Limb (tissue), 2 donors: ENCODE results near the gene SLC7A14.

Experiments used
- DNase-seq, 2 donors: peaks; one replicate each; pipeline ENCODE4 v3.0.0-alpha.2; 2016; ENCODE audit errors: extremely low spot score in 2 of 2

SLC7A14 gene

GRCh38 chr3:170585937-170586310, at the start of gene SLC7A14:
TSS of gene SLC7A14 (minus strand) at chr3:170586075. CDS start at chr3:170526936, 59,139 bp downstream.
- DNase-seq, result no peak

GRCh38 chr3:170635385-170635735, 49.5 kb upstream of the SLC7A14 start:
- DNase-seq, result no peak

- DNase-seq, result no peak
Observed at GRCh38 chr3:170634663-170635384, 48.9 kb upstream of the SLC7A14 start.

GRCh38 chr3:170633573-170633972, 47.7 kb upstream of the SLC7A14 start:
- DNase-seq, result no peak

- DNase-seq, result no peak
Observed at GRCh38 chr3:170632780-170633179, 46.9 kb upstream of the SLC7A14 start.

GRCh38 chr3:170631755-170632488, 46.0 kb upstream of the SLC7A14 start:
- no peak for DNase-seq

- no peak for DNase-seq
Observed at GRCh38 chr3:170623524-170623923, 37.6 kb upstream of the SLC7A14 start.

GRCh38 chr3:170622369-170623159, 36.7 kb upstream of the SLC7A14 start:
- peak; percentile 56 to 60 for DNase-seq

GRCh38 chr3:170621256-170621655, 35.4 kb upstream of the SLC7A14 start:
- DNase-seq, result no peak

GRCh38 chr3:170614214-170614966, 28.5 kb upstream of the SLC7A14 start:
- no peak for DNase-seq

- no peak for DNase-seq
Observed at GRCh38 chr3:170611751-170612150, 25.9 kb upstream of the SLC7A14 start.

- DNase-seq, result no peak
Observed at GRCh38 chr3:170610321-170610884, 24.5 kb upstream of the SLC7A14 start.

- DNase-seq, result no peak
Observed at GRCh38 chr3:170608475-170608874, 22.6 kb upstream of the SLC7A14 start.

GRCh38 chr3:170606675-170607074, 20.8 kb upstream of the SLC7A14 start:
- DNase-seq, result no peak

GRCh38 chr3:170605490-170605889, 19.6 kb upstream of the SLC7A14 start:
- no peak for DNase-seq

GRCh38 chr3:170603770-170604510, 18.1 kb upstream of the SLC7A14 start:
- DNase-seq, result no peak

GRCh38 chr3:170602556-170602955, 16.7 kb upstream of the SLC7A14 start:
- no peak for DNase-seq

- DNase-seq, result no peak
Observed at GRCh38 chr3:170600005-170600624, 14.2 kb upstream of the SLC7A14 start.

- no peak for DNase-seq
Observed at GRCh38 chr3:170599091-170599490, 13.2 kb upstream of the SLC7A14 start.

- no peak for DNase-seq
Observed at GRCh38 chr3:170598091-170598502, 12.2 kb upstream of the SLC7A14 start.
